Putamen (tissue), 1 donor: ENCODE measurements around the gene EFCAB8.

Experiments used
- DNase-seq: peaks from one replicate; pipeline ENCODE4 v3.0.0-alpha.2; 2016; ENCODE audit warnings: low spot score

The EFCAB8 gene

GRCh38 chr20:32858701-32859372 lies at the start of gene EFCAB8:
TSS of gene EFCAB8 (plus strand) at chr20:32858923. CDS start at chr20:32863793, 4,870 bp downstream.
- DNase-seq = no peak

GRCh38 chr20:32809907-32810306 lies 48.8 kb upstream of the EFCAB8 start:
- DNase-seq = no peak

- DNase-seq = no peak
Measured at GRCh38 chr20:32810941-32811340, 47.8 kb upstream of the EFCAB8 start.

DNA sequence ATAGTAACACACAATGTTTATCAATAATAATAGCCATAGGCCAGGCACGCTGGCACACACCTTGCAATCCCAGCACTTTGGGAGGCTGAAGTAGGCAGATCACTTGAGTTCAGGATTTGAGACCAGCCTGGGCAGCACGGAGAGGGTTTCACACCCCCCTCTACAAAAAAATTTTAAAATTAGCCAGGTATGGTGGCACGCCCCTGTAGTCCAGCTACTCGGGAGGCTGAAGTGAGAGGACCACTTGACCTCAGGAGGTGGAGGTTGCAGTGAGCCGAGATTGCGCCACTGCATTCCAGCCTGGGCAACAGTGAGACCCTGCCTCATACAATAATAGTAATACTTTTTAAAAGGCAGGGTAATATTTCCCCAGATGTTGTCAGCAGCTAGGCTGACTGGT lies 46.8 kb upstream of the EFCAB8 start:
- no peak for DNase-seq

DNA sequence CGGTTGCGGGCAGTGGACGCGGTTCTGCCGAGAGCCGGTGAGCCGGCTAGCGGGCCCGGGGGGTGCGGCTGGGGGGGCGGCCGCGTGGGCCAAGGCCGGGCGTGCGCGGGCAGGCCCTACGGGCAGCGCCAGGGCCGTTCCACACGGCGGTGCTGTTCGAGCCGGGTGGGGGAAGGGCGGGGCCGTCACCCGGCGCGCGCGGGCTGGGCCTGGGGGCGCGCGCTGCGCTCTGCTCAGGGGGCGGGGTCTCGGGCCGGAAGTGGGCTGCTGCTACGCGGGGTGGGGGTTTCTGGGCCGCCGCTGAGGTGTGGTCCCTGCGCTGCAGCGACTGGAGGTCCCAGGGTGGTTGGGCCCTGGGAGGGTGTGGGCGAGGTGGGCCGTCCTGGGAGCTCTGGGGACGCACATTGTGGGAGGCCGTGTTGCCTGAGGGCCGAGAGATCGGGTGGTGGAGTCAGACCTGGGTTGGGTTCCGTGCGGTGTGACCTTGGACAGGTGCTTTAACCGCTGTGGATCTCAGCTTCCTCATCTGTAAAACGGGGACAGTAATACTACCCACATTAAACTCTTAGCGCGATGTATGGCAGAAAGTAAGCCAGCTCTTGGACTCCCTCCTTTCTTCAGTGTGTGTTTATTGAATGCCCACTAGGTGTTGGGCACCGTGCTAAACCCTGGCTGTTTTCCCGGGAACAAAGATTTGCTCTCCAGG lies 38.6 kb upstream of the EFCAB8 start:
- no peak for DNase-seq

- DNase-seq = no peak
Measured at GRCh38 chr20:32820698-32821377, 37.9 kb upstream of the EFCAB8 start.

DNA sequence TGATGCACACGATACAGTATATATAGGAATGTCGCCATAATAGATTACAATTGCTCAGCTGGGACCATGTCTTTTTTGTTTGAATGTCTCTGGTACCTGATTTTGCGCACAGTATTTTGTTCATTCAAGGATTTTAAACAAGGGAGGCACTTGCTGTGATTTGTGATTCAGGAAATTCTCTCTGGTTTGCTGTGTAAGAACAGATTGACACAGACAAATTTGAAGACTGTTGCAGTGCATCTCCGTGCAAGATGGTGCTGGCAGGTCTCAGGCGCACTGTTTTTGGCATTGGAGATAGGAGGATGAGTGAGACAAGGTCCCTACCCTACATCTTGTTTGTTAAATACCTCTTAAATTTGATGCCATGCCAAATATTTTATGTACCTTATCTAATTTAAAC lies 36.5 kb upstream of the EFCAB8 start:
- DNase-seq = no peak

- no peak for DNase-seq
Measured at GRCh38 chr20:32823078-32823477, 35.6 kb upstream of the EFCAB8 start.

DNA sequence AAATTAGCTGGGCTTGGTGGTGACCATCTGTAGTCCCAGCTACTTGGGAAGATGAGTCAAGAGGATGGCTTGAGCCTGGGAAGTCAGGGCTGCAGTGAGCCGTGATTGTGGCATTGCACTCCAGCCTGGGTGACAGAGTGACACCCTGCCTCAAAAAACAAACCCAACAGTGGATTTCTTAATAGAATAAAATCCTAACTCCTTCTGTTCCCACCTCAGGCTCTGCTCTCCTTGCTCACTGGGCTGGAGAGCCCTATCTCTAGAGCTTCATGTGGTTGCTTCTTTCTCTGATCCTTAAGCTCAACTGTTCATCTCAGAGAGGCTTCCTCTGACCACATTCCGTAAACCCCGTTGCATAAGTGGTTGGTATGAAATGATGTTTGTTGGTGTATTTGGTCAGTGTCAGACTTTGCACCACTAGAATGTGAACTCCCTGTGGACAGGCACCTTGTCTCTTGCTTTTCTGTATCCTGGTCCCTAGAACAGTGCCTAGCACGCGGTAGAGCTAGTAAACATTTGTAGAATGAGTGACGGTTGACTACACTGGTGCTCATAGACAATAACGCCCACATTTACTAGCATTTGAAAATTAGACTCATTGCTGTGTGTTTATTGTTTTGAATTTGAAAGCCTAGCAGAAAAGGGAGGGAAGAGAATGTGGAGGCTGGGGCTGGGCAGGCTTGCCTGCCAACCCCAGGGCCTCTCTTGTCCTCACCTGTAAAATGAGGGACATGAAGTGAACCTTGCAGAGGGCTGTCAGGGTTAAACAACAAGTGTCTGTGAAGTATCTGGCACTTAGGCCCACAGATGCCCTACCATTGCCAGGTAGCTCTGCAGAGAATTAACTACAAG lies 34.8 kb upstream of the EFCAB8 start:
- no peak for DNase-seq

DNA sequence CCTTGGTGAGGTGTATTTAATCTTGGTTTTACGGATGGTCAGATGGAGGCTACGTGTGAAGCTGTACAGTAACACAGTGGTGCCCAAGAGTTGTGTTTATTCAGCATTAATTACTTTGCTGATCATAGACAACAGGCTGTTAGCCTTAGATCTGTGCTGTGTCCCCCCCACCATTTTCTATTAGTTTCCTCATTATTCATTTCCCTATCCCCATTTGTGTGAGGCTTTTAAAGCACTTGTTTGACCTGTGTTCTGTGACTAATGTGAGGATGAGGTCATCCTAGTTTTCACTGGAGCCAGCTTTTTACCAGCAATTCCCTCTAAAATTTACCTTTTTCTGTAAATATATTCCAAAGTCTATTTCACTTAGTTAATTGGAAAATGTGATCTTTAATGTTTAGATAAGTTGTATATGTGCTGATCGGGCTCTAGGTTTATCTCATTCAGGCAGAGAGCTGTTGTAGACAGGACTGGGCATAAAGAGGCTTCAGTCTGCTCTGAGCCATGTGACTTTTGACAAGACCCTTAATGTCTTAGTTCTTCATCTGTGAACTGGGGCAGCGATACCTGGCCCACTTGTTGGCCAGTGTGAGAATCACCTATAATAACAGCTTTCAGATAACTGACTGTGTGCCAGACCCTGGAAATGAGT lies 30.6 kb upstream of the EFCAB8 start:
- no peak for DNase-seq

GRCh38 chr20:32829311-32830005 lies 29.3 kb upstream of the EFCAB8 start:
- DNase-seq = no peak

DNA sequence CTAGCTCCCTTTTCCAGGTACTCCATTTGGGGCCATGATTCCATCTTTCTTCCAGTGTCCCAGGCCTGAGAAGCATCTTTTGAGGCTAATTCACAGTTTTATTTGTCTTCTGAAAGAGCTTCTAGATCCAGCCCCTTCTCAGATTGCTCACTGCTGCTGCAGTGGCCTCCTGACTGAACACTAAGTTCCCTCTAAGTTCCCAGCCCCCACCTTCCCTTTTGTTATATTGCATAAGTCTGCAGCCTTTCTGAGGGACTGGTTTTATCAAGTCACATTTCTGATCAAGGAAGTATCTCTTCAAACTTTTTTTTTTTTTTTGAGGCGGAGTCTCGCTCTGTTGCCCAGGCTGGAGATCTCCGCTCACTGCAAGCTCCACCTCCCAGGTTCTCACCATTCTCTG lies 28.3 kb upstream of the EFCAB8 start:
- DNase-seq = no peak

GRCh38 chr20:32831982-32832381 lies 26.7 kb upstream of the EFCAB8 start:
- DNase-seq = no peak

- no peak for DNase-seq
Measured at GRCh38 chr20:32832664-32833063, 26.1 kb upstream of the EFCAB8 start.

- no peak for DNase-seq
Measured at GRCh38 chr20:32834972-32835371, 23.8 kb upstream of the EFCAB8 start.

- DNase-seq = no peak
Measured at GRCh38 chr20:32837157-32837556, 21.6 kb upstream of the EFCAB8 start.

GRCh38 chr20:32839227-32839981 lies 19.3 kb upstream of the EFCAB8 start:
- DNase-seq = no peak

- DNase-seq = no peak
Measured at GRCh38 chr20:32839982-32840285, 18.8 kb upstream of the EFCAB8 start.

DNA sequence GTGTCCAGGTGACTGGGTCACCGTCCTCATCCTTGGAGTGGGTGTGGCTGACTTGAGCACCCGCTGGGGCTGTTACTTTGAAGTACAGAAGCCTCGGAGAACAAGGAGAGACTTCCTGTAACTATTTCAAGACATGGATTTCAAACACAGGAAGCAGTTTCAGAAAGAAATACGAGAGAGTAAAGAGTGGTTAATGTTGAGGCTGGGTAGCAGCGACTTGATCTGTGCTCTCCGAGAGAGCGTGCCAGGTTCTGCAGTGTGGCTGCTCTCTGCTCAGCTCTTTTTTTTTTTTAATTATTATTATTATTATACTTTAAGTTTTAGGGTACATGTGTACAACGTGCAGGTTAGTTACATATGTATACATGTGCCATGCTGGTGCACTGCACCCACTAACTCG lies 17.5 kb upstream of the EFCAB8 start:
- DNase-seq = no peak

DNA sequence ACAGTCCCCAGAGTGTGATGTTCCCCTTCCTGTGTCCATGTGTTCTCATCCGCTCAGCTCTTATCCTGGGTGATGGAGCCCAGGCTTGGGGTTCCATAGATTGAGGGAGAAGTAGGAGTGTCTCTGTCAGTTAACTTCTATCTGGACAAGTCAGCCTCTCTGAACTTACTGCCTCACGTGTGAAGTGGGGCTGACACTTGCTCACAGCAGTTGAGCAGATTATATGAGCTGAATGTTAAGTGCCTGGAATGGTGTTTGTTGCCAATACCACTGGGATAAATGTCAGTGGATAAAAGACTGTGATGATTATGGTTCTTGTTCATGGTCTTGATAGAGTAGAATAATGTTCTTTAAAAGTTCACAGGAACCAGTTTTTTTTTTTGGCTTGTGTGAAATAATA lies 17.1 kb upstream of the EFCAB8 start:
- DNase-seq = no peak
